ENCODE measurements around the gene PLCG2.
"Not testable (repeated sequence)": the region's sequence is repeated elsewhere in the genome, so short reads cannot be mapped to it uniquely, and the experiment has no call there.

Gene PLCG2

DNA sequence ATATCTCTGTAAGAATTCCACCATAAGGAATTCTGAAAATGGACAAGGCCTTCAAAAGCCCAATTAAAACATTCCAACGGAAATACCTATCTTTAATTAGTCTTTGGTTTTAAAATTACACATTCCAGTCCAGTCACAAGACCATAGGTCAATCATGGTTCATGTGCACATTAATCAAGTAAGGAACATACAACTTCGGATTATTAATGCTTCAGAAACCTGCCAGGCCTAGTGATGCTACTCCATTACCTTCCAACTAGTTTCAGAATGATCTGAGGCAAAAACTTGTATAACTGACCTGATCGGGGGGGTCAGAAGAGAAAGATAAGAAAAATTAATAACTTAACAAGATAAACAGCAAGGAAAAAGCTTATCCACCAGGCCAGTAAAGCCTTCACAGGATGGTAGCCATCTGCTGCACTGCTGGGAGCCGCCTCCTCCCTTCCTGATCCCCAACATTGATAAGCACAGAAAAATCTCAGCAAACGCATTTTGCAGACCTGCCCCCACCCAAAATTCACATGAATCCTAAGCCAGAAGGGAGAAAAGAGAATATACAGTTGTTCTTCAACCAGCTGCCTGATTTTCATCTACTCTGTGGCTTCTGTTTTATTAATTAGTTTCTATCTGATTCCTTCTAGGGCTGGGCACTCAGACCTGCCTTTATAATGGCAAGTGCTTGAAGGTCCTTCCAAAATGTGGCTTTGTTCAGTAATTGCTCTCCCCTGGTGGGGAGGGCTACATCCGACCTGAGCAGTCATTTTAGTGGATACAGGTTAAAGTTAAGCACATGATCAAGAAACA lies 226.1 kb downstream of the PLCG2 start:
- peaks cover 3% of the 10 kb centered on the region for H3K9me3 ChIP-seq (ENCODE audit: control insufficient read depth, insufficient read depth, low read length)
- no peaks in the 10 kb centered on the region for H3K4me1 ChIP-seq (ENCODE audit: insufficient read depth, low read length)
- H3K9ac ChIP-seq (ENCODE audit: low read depth, low read length), result no peak overlapping the region
- H3K36me3 ChIP-seq (ENCODE audit: insufficient read depth, low read length), result no peaks in the 10 kb centered on the region

GRCh38 chr16:82006036-82006435 lies 226.9 kb downstream of the PLCG2 start:
- Histone ChIP-seq H3K4me1 (ENCODE audit: insufficient read depth, low read length) (no peaks in the 10 kb centered on the region), H3K9ac (ENCODE audit: low read depth, low read length) (no peak overlapping the region), H3K36me3 (ENCODE audit: insufficient read depth, low read length) (no peaks in the 10 kb centered on the region)

GRCh38 chr16:82007189-82007588 lies 228.1 kb downstream of the PLCG2 start:
- Histone ChIP-seq H3K9ac (ENCODE audit: low read depth, low read length) (no peak overlapping the region), H3K36me3 (ENCODE audit: insufficient read depth, low read length) (no peaks in the 10 kb centered on the region), H3K4me1 (ENCODE audit: insufficient read depth, low read length) (no peaks in the 10 kb centered on the region), H3K9me3 (ENCODE audit: control insufficient read depth, insufficient read depth, low read length) (peaks cover 8% of the 10 kb centered on the region)

More at GRCh38 chr16:82006036-82006435, 226.9 kb downstream of the PLCG2 start:
- peaks cover 7% of the 10 kb centered on the region for H3K9me3 ChIP-seq (ENCODE audit: control insufficient read depth, insufficient read depth, low read length)

- Histone ChIP-seq H3K9me3 (ENCODE audit: control insufficient read depth, insufficient read depth, low read length) (peaks cover 8% of the 10 kb centered on the region), H3K4me1 (ENCODE audit: insufficient read depth, low read length) (no peaks in the 10 kb centered on the region), H3K36me3 (ENCODE audit: insufficient read depth, low read length) (no peaks in the 10 kb centered on the region), H3K9ac (ENCODE audit: low read depth, low read length) (no peak overlapping the region)
Measured at GRCh38 chr16:82008957-82009592, 230.0 kb downstream of the PLCG2 start.

DNA sequence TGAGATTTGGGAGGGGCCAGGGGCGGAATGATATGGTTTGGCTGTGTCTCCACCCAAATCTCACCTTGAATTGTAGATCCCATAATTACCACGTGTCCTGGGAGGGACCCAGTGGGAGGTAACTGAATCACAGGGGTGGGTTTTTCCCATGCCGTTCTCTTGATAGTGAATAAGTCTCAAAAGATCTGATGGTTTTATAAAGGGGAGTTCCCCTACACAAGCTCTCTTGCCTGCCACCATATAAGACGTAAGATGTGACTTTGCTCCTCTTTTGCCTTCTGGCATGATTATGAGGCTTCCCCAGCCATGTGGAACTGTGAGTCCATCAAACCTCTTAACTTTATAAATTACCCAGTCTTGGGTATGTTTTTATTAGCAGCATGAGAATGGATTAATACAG lies 230.7 kb downstream of the PLCG2 start:
- H3K36me3 ChIP-seq (ENCODE audit: insufficient read depth, low read length); H3K4me1 ChIP-seq (ENCODE audit: insufficient read depth, low read length); H3K9me3 ChIP-seq (ENCODE audit: control insufficient read depth, insufficient read depth, low read length); H3K9ac ChIP-seq (ENCODE audit: low read depth, low read length): not testable (repeated sequence)

DNA sequence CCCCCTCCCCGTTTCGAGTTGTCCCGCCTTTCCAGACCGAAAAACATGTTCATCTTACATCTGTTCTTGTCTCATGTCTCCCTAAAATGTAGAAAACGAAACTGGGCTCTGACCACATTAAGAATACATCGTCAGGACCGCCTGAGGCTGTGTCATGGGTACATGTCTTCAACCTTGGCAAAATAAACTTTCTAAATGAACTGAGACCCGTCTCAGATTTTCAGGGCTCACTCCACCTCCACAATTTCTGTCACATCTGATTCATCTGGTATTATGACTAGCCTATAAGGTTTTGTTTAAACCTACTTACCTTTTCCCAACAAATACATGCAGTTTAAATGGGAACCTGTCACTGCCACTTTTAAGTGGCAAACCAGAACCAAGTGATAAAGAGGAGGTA lies 231.6 kb downstream of the PLCG2 start:
- peaks cover 8% of the 10 kb centered on the region for H3K9me3 ChIP-seq (ENCODE audit: control insufficient read depth, insufficient read depth, low read length)
- H3K9ac ChIP-seq (ENCODE audit: low read depth, low read length), result no peak overlapping the region
- H3K36me3 ChIP-seq (ENCODE audit: insufficient read depth, low read length), result no peaks in the 10 kb centered on the region
- no peaks in the 10 kb centered on the region for H3K4me1 ChIP-seq (ENCODE audit: insufficient read depth, low read length)

- Histone ChIP-seq H3K9me3 (ENCODE audit: control insufficient read depth, insufficient read depth, low read length) (peaks cover 8% of the 10 kb centered on the region), H3K36me3 (ENCODE audit: insufficient read depth, low read length) (no peaks in the 10 kb centered on the region), H3K4me1 (ENCODE audit: insufficient read depth, low read length) (no peaks in the 10 kb centered on the region), H3K9ac (ENCODE audit: low read depth, low read length) (no peak within 1 kb of the TSS)
Measured at GRCh38 chr16:82011199-82011641, 232.1 kb downstream of the PLCG2 start, which contains the start of gene SDR42E1. TSS of gene SDR42E1 (minus strand) at chr16:82011470. CDS start at chr16:82000858, 10,612 bp downstream.
